Stimulated activated CD8-positive, alpha-beta memory T cell treated with anti-CD3 and anti-CD28 coated beads, Interleukin-2, amount 100 ng/mL, for 1 hour (primary cell): ENCODE data around the gene CYP4F3.
"Not testable (repeated sequence)": the region's sequence is repeated elsewhere in the genome, so short reads cannot be mapped to it uniquely, and the experiment has no call there.

Experiments used
- DNase-seq, 2 donors: peaks; one replicate each; pipeline ENCODE4 v3.0.0-alpha.2; 2020; ENCODE audit warnings: low read depth in 2 of 2

Gene CYP4F3

DNA sequence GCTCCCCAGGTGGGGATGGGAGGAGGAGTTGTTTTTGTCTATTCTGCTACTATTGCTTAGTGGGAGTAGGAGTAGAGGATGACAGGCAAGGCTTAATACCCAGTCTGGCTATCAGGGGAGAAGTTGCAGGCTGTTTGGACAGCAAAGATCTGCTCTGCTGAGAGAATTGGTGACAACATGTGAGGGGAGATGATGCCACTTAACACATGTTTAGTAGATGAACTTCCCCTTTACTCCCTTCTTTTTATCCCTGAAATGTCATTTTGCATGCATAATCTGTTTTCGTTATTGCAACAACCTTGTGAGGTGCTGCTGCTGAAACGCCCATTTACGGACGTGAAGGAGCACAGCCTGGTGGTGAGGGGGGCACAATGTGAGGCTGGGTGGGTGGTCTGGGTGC lies 29.2 kb downstream of the CYP4F3 start:
- no peak for DNase-seq

DNA sequence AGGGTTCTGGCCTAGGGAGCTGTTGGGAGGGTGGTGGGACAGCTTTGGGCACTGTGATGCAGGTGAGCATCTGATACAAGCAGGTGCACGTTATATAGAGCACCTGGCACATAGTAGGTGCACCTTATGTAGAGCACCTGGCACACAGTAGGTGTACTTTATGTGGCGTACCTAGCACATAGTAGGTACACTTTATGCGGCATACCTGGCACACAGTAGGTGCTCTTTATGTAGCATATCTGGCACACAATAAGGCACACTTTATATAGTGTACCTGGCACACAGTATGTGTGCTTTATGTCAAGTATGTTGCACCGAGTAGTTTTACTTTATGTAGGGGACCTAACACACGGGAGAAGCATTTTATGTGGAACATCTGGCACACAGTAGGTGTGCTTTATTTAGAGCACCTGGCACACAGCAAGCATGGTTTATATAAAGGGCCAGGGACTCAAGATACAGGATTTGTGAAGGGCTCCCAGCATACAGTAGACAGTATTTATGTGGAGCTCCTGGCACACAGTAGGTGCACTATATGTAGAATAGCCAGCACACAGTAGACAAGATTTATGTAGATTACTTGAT lies 30.6 kb downstream of the CYP4F3 start:
- DNase-seq = no peak

DNA sequence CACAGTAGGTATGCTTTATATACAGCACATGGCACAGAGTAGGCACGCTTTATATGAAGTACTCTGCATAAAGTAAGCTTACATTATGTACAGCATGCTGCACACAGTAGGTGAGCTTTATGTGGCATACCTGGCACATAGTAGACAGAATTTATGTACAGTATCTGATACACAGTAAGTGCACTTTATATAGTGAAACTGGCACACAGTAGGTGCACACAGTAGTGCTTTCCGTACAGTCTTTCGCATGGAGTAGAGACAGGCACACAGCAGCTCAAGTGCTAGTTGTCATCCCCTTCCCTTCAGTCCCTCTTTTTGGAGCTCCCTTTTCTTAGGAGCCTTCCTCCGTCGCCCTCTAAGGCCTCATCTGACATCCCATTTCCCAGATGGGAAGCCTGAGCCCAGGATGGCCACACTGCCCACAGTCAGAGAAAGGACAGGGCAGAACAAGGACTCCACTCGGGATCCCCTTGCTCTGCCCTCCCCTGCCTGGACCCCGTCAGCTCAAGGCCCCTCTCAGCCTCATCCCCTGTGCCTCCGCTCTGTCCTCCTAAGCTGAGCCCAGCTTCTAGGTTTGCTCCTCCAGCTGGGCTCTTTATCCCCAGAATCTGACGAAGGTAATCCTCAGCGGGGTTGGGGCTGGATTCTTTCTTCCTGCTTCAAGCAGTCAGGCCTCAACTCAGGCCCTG lies 31.3 kb downstream of the CYP4F3 start:
- DNase-seq = no peak

DNA sequence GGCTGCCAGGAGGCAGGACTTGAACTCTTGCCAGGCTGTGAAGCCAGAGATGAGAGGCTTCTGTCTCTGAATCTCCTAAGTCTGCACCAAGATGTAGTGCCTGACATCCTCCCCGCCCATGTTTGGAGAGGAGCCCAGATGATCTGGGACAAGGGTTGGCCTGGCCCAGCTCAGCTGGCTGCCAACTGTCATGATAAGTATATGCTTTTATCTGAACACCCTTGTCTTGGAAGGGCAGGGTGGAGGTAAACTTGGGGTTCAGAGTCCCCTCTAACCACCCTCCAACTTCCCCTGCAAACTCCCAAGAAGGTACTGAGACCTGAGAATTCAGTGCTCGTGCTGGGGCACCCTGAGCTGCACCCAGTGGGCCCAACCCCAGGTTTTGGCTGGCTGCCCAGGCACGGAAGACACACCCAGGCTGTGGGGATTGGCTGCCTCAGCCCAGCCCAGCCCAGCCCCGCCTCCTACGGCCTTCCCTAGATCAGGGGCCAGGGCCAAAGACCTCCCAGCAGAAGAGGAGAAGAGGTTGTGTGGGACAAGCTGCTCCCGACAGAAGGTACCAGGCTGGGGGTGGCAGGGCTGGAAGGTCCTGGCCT lies 32.0 kb downstream of the CYP4F3 start, which contains the start of gene CYP4F12:
TSS of gene CYP4F12 (plus strand) at position 508 of the 596 bp plus-strand sequence. CDS start 443 bp downstream, outside the sequence.
- peak in 1 of 2 donors; percentile 8 for DNase-seq

DNA sequence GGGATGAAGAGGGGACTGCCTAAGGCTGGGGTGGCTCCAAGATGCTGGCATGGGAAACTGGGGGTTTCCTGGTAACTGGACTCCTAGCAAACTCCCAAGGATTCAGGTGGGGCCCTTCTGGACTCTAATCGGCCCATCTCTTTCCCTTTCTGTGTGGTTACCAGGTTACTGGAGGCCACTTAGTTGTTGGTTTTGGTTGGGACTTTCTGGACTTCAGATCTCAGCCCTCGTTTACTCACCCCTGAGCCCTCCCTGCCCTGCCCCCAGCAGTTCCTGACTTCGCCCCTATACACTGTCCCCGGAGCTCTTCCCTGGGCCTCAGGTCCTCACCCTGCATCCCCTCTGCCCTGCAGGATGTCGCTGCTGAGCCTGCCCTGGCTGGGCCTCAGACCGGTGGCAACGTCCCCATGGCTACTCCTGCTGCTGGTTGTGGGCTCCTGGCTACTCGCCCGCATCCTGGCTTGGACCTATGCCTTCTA lies 32.5 kb downstream of the CYP4F3 start:
- DNase-seq = no peak

DNA sequence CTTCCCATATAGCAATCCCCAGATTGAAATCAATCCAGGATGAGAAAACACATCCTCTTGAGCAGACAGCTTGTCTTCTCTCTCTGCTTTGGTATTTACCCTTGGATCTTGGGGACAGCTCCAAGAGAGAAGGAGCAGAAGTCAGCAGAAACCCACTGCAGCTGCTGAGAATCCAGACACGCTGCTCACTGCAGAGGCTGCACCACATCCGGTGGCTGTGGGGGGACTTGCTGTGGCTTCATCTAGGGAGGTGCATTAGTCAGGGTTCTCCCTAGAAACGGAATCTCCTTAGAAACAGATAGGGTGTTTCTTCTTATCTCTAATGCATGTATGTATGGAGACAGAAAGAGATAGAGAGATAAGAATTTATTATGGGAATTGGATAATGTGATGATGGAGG lies 34.9 kb downstream of the CYP4F3 start:
- no peak for DNase-seq

DNA sequence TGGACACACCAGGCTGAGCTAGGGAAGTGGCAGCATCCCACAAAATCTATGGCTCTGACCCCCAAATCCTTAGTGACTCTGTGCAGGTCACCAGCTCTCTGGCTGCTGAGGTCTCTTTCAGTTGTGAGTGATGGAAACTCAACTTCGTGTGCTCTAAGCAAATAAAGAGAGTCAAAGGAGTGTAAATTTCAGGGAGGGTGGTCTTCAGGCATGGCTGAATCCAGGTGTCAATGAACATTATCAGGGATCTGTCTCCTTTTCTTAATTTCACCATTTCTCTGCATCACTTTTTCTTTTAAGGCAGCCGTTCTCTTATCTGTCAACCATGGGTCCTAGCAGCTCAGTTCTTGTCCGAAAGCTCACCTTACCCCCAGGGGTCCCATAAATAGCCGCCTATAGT lies 38.4 kb downstream of the CYP4F3 start:
- no peak for DNase-seq

DNA sequence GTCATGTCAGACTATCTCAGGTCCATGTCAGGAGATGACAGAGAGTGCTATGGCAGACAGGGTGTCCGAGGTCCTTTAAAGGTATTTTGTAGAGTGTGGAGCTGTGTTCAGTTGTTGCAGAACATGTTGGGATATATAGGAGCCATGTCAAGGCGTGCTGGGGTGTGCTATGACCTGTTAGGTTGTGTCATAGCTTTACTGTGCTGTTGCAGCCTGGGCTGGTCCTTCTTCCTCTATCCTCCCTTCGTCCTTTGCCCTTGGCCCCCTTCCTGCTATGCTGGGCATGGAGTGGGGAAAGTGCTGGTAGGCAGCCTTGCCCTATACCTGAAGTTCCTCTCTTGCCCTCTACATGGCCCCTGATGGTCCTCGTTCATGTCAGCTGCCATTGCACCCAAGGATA lies 39.2 kb downstream of the CYP4F3 start:
- not testable (repeated sequence) for DNase-seq

DNA sequence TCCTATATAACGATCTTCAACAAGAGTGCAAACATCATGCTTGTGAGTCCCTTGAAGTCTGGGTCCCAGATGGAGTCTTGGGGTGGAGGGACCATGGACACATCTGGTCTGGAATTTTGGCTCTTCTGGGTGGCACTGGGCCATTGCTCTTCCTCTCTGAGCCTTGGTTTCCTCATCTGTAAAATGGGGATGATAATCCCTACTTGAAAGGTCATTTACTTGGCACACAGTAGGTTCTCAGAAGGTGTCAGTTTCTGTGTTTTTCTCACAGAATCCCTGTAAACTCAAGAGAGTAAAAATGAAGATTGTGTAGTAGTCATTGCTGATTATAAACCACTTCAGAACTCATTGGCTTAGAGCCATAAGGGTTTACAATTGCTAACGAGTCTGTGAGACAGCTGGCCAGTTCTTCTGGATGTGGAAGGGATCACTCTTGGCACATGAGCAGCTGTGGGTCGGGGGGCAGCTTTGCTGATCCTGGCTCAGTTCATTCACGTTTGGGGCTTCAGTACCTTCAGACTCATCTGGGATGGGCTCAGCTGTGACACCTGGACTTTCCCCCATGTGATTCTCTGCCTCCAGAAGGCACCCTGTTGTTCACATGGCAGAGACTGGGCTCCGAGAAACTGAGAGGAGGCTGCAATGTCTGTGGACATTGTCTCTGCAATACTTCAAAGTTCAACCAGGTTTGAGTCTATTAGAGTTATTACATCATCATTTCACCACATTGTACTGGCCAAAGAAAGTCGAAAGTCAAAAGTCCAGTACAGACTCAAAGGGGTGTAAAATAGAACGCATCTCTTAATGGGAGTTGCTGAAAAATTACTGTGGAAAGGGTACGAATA lies 40.0 kb downstream of the CYP4F3 start:
- no peak for DNase-seq

DNA sequence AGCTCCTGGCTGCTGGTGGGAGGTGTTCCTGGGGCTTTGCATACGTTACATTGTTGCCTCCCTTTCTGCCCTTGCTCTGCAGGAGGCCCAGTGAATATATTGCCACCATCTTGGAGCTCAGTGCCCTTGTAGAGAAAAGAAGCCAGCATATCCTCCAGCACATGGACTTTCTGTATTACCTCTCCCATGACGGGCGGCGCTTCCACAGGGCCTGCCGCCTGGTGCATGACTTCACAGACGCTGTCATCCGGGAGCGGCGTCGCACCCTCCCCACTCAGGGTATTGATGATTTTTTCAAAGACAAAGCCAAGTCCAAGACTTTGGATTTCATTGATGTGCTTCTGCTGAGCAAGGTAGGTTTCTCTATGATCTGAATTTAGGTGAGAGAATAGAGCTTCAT lies 42.7 kb downstream of the CYP4F3 start:
- no peak for DNase-seq

DNA sequence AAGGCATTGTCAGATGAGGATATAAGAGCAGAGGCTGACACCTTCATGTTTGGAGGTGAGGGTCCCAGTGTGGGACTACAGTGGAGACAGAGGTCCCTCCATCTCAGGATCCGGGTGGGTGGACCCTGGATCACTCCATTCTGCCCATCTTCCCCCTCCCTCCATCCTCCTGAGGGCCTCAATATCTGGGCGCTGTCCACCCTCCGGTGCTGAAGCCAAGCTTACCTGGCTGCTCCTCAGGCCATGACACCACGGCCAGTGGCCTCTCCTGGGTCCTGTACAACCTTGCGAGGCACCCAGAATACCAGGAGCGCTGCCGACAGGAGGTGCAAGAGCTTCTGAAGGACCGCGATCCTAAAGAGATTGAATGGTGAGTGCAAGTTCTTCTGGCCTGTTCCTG lies 44.1 kb downstream of the CYP4F3 start:
- no peak for DNase-seq

DNA sequence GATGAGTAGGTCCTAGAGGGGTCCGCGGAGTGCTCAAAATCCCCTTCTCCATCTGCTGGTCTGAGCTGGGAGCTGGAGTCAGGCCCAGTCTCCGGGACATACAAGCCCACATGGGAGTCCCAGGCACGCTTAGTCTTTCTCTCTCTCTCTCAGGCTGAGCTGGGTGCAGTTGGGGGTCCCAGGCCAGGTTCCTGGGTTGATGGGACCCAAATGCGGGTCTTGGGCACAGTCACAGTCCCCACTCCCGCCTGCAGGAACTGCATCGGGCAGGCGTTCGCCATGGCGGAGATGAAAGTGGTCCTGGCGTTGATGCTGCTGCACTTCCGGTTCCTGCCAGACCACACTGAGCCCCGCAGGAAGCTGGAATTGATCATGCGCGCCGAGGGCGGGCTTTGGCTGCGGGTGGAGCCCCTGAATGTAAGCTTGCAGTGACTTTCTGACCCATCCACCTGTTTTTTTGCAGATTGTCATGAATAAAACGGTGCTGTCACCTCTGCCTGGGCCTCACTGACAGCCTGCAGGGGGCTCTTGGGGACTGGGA lies 56.0 kb downstream of the CYP4F3 start:
- no peak for DNase-seq

DNA sequence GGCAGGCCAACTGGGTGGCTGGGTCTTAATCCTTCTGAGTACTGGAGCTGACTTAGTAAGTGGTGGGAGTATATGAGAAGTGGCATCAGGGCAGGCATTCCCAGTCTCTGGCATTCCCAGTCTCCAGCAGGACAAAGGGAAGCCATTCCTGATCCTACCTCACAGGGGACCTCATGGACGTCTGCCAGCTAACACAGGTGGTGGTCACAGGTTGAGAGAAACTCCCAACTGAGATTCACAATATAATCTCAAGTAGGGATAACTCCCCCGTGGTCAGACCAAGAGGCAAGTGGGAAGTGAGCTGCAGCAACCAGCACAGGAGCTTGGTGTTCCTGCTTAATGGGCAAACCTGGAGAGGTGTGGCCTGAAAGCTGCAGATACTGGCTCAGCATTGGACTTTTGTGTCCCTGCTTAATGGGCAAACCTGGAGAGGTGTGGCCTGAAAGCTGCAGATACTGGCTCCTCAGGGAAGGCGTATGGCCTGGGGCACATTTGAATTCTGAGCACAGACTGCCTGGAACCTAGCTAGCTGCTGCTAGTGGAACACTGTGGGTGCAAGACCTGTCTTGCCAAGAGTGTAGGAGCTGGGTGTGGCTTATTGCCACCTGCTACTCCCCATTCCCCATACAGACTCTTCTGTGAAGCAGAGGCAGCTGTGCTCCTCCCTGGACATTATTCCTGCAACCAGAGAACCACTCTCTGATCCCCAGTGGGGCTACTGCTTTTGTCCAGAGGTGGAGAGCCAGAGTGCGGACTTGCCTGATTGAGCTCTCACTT lies 61.2 kb downstream of the CYP4F3 start:
- DNase-seq = no peak

DNA sequence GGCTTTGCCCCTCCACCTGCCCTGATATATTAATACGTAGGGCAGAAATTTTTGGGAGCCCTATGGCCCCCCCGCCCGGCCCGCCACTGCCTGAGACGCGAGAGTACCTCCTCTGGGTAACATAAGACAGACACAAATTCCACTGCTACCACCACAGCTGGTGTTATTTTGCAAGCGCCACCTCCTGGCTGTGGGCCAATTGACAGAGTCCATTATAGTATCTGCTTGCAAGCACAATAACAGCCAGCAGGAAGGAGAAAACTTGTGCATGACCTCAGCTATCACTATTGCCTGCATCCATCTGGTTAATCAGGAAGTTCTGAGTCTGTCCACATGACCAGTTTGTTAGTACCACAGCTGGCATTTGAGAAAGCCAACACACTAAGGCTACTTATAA lies 61.8 kb downstream of the CYP4F3 start:
- DNase-seq = peak in 1 of 2 donors; percentile 2
